Natural killer cell (primary cell): ENCODE measurements around the gene AHRR. TPM values are rescaled to one million over a fixed set of nuclear protein-coding genes. Genes with fewer than 3 reads are reported as not detected.

Experiments
- ATAC-seq, 3 donors: fragments of 150-1000 bp in 2 of 3; fragments of 200-7000 bp in 1 of 3; cut with Tn5 transposase; 1 replicate in 1 of 3; 2 replicates in 2 of 3; pipeline ENCODE4 v1.10.0; 2021; ENCODE audit warnings: mild to moderate bottlenecking in 2 of 3, moderate library complexity in 2 of 3
- DNase-seq, 2 donors: peaks; one replicate each; pipeline versions ENCODE4 v3.0.0 to v3.0.0-alpha.2; 2013 to 2021; ENCODE audit warnings: mixed read lengths in 1 of 2
- H3K27ac ChIP-seq: one replicate; pipeline ENCODE4 v1.5.1; 2013; ENCODE audit warnings: mild to moderate bottlenecking, low read length
- H3K27me3 ChIP-seq: one replicate; pipeline ENCODE4 v1.6.1; 2013; ENCODE audit warnings: low read length; ENCODE audit not compliant: control insufficient read depth, insufficient read depth
- H3K36me3 ChIP-seq: one replicate; pipeline ENCODE4 v1.6.1; 2013; ENCODE audit warnings: low read length; ENCODE audit not compliant: control insufficient read depth, insufficient read depth
- H3K4me1 ChIP-seq: one replicate; pipeline ENCODE4 v1.6.1; 2013; ENCODE audit warnings: low read length; ENCODE audit not compliant: control insufficient read depth, insufficient read depth
- H3K4me3 ChIP-seq: one replicate; pipeline ENCODE4 v1.5.1; 2013; ENCODE audit warnings: low read length
- H3K9me3 ChIP-seq: one replicate; pipeline ENCODE4 v1.6.1; 2013; ENCODE audit warnings: low read length; ENCODE audit not compliant: control insufficient read depth, insufficient read depth
- H3K27ac Mint-ChIP-seq, 2 donors: one replicate each; pipeline ENCODE4 v1.8.0; 2022; ENCODE audit warnings: mild to moderate bottlenecking in 2 of 2, mixed read lengths in 2 of 2, moderate library complexity in 1 of 2
- H3K27me3 Mint-ChIP-seq, 2 donors: one replicate each; pipeline ENCODE4 v1.8.0; 2022; ENCODE audit warnings: low read depth in 2 of 2, mixed read lengths in 2 of 2
- H3K36me3 Mint-ChIP-seq: one replicate; pipeline ENCODE4 v1.8.0; 2022; ENCODE audit warnings: mixed read lengths
- H3K4me1 Mint-ChIP-seq, 2 donors: one replicate each; pipeline ENCODE4 v1.8.0; 2022; ENCODE audit warnings: mixed read lengths in 2 of 2
- H3K4me3 Mint-ChIP-seq: one replicate; pipeline ENCODE4 v1.8.0; 2022; ENCODE audit warnings: mild to moderate bottlenecking, moderate library complexity, mixed read lengths
- H3K9me3 Mint-ChIP-seq, 2 donors: one replicate each; pipeline ENCODE4 v1.8.0; 2022; ENCODE audit warnings: mixed read lengths in 2 of 2
- WGBS: methylation state at CpG from one replicate; pipeline ENCODE4 v1.1.7; 2013; ENCODE audit warnings: missing lambda C conversion rate; ENCODE audit not compliant: insufficient coverage; 5-methylcytosine and 5-hydroxymethylcytosine counted together
- intact Hi-C: fragments of 100-400 bp; cut with micrococcal nuclease; formaldehyde crosslinking; loops from one replicate; pipeline ENCODE4 v1.14.2; 2022
- total RNA-seq, 4 donors: library from RNA; stranded (reverse); fragments of 120-200 nt in 1 of 4; gene quantifications; one replicate each; pipeline versions ENCODE4 v1.2.3 to v1.2.4, GENCODE V29; 2013 to 2022
- TF ChIP-seq, protein P1 (sequence below): fragments of 200-600 bp; IDR thresholded peaks from one replicate; pipeline ENCODE4 v1.8.0; 2022; ENCODE audit warnings: antibody characterized with exemption

AHRR gene
- total RNA-seq, 3 donors from 2014 or later (not counting 1 experiment from before 2014, with no cell fraction given): 0.88 to 1.4 (median 1.2) TPM

DNA sequence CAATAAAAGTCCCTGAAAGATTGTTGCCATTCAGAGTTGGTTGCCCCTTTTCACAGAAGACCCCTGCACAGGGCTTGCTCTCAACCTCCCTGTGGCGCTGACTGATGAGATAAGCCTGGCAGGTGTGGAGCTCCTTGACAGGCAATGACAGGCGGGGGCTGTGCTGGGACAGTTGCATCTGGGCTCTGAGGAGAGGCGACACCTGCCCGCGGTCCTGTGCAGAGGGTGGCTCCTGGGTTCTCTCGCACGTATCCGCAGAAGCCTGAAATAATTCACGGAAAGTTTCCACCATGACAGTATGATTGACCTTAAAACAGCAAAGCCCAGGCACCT is 101.7 kb downstream of the AHRR start:
- Histone ChIP-seq H3K36me3 (no peaks in the 10 kb centered on the region), H3K9me3 (no peaks in the 10 kb centered on the region), H3K27me3 (no peaks in the 10 kb centered on the region), H3K27ac (no peak overlapping the region), H3K4me1 (peaks cover 12% of the 10 kb centered on the region), H3K4me3 (no peak overlapping the region)
- peaks cover 0 to 4% of the 10 kb centered on the region in 2 donors for H3K27me3 Mint-ChIP-seq
- no peak overlapping the region for H3K4me3 Mint-ChIP-seq
- H3K27ac Mint-ChIP-seq: no peak overlapping the region
- intact Hi-C loops: no loop called here
- 87% methylated on average over 9 of the region's 9 CpGs for WGBS
- peaks cover 5 to 18% of the 10 kb centered on the region in 2 donors for H3K4me1 Mint-ChIP-seq
- no peaks in the 10 kb centered on the region for H3K36me3 Mint-ChIP-seq
- no peak for ATAC-seq
- H3K9me3 Mint-ChIP-seq: peaks cover 0 to 9% of the 10 kb centered on the region in 2 donors
- TF ChIP-seq, protein P1, sequence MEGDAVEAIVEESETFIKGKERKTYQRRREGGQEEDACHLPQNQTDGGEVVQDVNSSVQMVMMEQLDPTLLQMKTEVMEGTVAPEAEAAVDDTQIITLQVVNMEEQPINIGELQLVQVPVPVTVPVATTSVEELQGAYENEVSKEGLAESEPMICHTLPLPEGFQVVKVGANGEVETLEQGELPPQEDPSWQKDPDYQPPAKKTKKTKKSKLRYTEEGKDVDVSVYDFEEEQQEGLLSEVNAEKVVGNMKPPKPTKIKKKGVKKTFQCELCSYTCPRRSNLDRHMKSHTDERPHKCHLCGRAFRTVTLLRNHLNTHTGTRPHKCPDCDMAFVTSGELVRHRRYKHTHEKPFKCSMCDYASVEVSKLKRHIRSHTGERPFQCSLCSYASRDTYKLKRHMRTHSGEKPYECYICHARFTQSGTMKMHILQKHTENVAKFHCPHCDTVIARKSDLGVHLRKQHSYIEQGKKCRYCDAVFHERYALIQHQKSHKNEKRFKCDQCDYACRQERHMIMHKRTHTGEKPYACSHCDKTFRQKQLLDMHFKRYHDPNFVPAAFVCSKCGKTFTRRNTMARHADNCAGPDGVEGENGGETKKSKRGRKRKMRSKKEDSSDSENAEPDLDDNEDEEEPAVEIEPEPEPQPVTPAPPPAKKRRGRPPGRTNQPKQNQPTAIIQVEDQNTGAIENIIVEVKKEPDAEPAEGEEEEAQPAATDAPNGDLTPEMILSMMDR: no peak
- DNase-seq: no peak

DNA sequence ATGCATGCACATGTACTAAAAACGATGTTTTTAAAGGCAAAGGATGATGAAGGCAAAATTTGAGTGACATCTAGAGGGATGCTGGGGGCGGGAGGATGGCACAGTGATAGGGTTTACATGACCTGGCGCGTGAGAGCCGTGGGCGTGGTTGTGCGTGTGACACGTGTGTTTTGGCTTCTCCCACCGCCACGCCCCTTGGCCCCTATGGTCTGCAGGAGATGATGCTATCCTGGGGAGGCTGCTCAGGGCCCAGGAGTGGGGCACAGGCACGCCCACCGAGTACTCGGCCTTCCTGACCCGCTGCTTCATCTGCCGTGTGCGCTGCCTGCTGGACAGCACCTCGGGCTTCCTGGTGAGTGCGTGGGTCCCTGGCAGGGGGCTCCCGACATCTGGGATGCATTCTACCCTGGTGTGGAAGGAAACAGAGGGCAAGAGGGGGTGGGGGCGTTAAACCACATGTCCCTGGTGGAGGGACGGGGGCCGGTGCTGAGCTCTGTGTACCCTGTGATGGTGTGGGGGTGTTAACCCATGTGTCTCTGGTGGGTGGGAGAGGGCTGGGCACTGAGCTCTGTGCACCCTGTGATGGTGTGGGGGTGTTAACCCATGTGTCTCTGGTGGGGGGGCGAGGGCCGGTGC is 102.2 kb downstream of the AHRR start:
- DNase-seq (no peak), ATAC-seq (peak in 1 of 3 donors; percentile 49)
- no peaks in the 10 kb centered on the region for H3K36me3 Mint-ChIP-seq
- Histone ChIP-seq H3K4me3 (no peak overlapping the region), H3K9me3 (no peaks in the 10 kb centered on the region), H3K27me3 (no peaks in the 10 kb centered on the region), H3K27ac (no peak overlapping the region), H3K36me3 (no peaks in the 10 kb centered on the region), H3K4me1 (peaks cover 12% of the 10 kb centered on the region)
- H3K9me3 Mint-ChIP-seq: peaks cover 0 to 9% of the 10 kb centered on the region in 2 donors
- peaks cover 5 to 18% of the 10 kb centered on the region in 2 donors for H3K4me1 Mint-ChIP-seq
- H3K27me3 Mint-ChIP-seq: peaks cover 0 to 4% of the 10 kb centered on the region in 2 donors
- 56% methylated on average over 24 of the region's 24 CpGs for WGBS
- intact Hi-C loops: no loop called here
- no peak overlapping the region for H3K4me3 Mint-ChIP-seq
- TF ChIP-seq, protein P1: no peak
- H3K27ac Mint-ChIP-seq: no peak overlapping the region

DNA sequence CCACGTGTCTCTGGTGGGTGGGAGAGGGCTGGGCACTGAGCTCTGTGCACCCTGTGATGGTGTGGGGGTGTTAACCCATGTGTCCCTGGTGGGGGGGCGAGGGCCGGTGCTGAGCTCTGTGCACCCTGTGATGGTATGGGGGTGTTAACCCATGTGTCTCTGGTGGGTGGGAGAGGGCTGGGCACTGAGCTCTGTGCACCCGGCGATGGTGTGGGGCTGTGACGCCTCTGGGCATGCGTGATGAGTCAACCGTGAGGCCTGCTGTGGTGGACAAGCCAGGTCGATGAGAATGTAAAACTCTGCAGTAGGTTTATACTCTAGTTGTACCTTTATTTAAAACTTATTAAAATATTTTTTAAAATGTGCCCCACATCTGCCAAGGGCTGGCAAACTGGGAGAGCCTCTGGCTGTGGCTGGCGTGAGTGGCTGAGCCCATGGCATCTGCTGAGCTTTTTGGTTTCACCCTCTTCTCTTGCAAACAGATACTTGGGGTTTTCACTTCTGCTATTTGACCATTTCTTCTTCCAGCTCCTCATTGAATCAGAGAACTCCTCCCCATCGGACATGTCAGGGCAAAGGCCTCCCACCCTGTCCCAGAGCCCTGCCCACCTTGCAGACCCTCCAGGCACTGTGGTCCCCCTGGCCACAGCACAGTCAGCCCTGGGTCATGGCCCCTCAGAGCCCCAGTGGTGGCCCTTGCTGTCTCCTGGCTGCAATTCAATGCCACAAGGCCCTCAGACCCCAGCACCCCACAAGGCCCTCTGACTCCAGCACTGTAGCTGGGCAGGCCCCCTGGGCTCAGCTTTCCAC is 103.0 kb downstream of the AHRR start:
- no peak overlapping the region for H3K27ac Mint-ChIP-seq
- H3K36me3 ChIP-seq: no peaks in the 10 kb centered on the region

More for the DNA sequence above, 103.0 kb downstream of the AHRR start:
- peak in 2 of 3 donors; percentile 34 to 61 for ATAC-seq
- Mint-ChIP-seq H3K4me1 (peaks cover 5 to 18% of the 10 kb centered on the region in 2 donors), H3K9me3 (peaks cover 0 to 9% of the 10 kb centered on the region in 2 donors), H3K27me3 (peaks cover 0 to 4% of the 10 kb centered on the region in 2 donors), H3K4me3 (no peak overlapping the region), H3K36me3 (no peaks in the 10 kb centered on the region)
- WGBS: 48% methylated on average over 10 of the region's 11 CpGs
- Histone ChIP-seq H3K4me1 (peaks cover 12% of the 10 kb centered on the region), H3K9me3 (no peaks in the 10 kb centered on the region), H3K27ac (no peak overlapping the region), H3K27me3 (no peaks in the 10 kb centered on the region), H3K4me3 (no peak overlapping the region)
- intact Hi-C loops: no loop called here
- TF ChIP-seq, protein P1: no peak
- no peak for DNase-seq
